K562 (cell line): ENCODE data around the gene PPP2R2D. TPM values are rescaled to one million over a fixed set of nuclear protein-coding genes. Genes with fewer than 3 reads are reported as not detected.

ENCODE experiments used
- ATAC-seq: fragments of 200-7000 bp; cut with Tn5 transposase; 3 replicates; pipeline ENCODE4 v1.9.1; 2020; ENCODE audit warnings: moderate library complexity
- BruUV-seq: library from RNA; stranded (reverse); fragments of 400-500 nt; replicated peaks from 2 replicates; lab custom pipeline; 2021; lab: Mats Ljungman, UMichigan
- CTCF ChIA-PET: fragments of 300-600 bp; formaldehyde crosslinking; extraction: SDS; loops from one replicate; lab custom pipeline; 2021; ENCODE audit warnings: low intra/inter-chr PET ratio; lab: Yijun Ruan, JAX
- POLR2A ChIA-PET: fragments of 300-600, 350-650 bp; sonication (Branson Sonifier 250); formaldehyde crosslinking; extraction: SDS; loops from one replicate; lab custom pipeline; 2021; ENCODE audit warnings: antibody characterized with exemption, inconsistent platforms; lab: Yijun Ruan, JAX
- DNase-seq, 4 experiments: peaks; one replicate each; pipeline versions ENCODE4 v3.0.0 to v3.0.0-alpha.2; 2011 to 2018; ENCODE audit warnings: low spot score in 3 of 4, mixed read lengths in 3 of 4; ENCODE audit errors: extremely low read depth in 1 of 4
- FAIRE-seq: peaks from 2 replicates; lab custom pipeline; 2011; peaks lifted over from hg19 to GRCh38; lab: Jason Lieb, UNC
- H2AFZ ChIP-seq: 2 replicates; pipeline ENCODE4 v1.6.0; 2011; ENCODE audit warnings: low read depth, low read length, control low read depth, inconsistent platforms
- H3K27ac ChIP-seq: fragments of 200-600 bp; 3 replicates; pipeline ENCODE4 v1.8.0; 2011; ENCODE audit warnings: low read depth, mild to moderate bottlenecking, control low read depth, inconsistent platforms, low read length, moderate library complexity, mixed read lengths; ENCODE audit errors: extremely low read depth
- H3K27me3 ChIP-seq, 2 experiments: fragments of 300-600 bp in 1 of 2; 2 replicates in 1 of 2; 3 replicates in 1 of 2; pipeline versions ENCODE4 v1.6.0 to v1.8.0; 2011; ENCODE audit warnings: inconsistent platforms in 2 of 2, low read length in 2 of 2, mild to moderate bottlenecking in 1 of 2, mixed read lengths in 1 of 2, moderate library complexity in 1 of 2; ENCODE audit not compliant: control insufficient read depth in 2 of 2, insufficient read depth in 2 of 2
- H3K36me3 ChIP-seq: fragments of 300-600 bp; 3 replicates; pipeline ENCODE4 v1.8.0; 2011; ENCODE audit warnings: mild to moderate bottlenecking, low read length, inconsistent platforms; ENCODE audit not compliant: control insufficient read depth, insufficient read depth
- H3K4me1 ChIP-seq, 2 experiments: fragments of 200-600 bp in 1 of 2; replicated peaks in 1 of 2; 2 replicates in 1 of 2; 3 replicates in 1 of 2; pipeline versions ENCODE4 v1.5.1 to v1.8.0; 2011; ENCODE audit warnings: inconsistent platforms in 2 of 2, low read length in 2 of 2, mild to moderate bottlenecking in 1 of 2, mixed read lengths in 1 of 2, moderate library complexity in 1 of 2; ENCODE audit not compliant: control insufficient read depth in 2 of 2, insufficient read depth in 2 of 2
- H3K4me2 ChIP-seq: 2 replicates; pipeline ENCODE4 v1.6.1; 2011; ENCODE audit warnings: low read length, control low read depth, inconsistent platforms, mixed read lengths; ENCODE audit not compliant: insufficient read depth
- H3K4me3 ChIP-seq: fragments of 200-600 bp; sonication (generic), shearing (Covaris generic); 2 replicates; pipeline ENCODE4 v1.5.1; 2016; ENCODE audit warnings: control low read depth, inconsistent platforms
- H3K79me2 ChIP-seq: fragments of 200-600 bp; 3 replicates; pipeline ENCODE4 v1.8.0; 2011; ENCODE audit warnings: low read length, inconsistent platforms; ENCODE audit not compliant: control insufficient read depth, insufficient read depth
- H3K9ac ChIP-seq, 2 experiments: 2 replicates each; pipeline versions ENCODE4 v1.6.0 to v1.6.1; 2011; ENCODE audit warnings: low read depth in 2 of 2, low read length in 2 of 2, control low read depth in 1 of 2, inconsistent platforms in 1 of 2, mild to moderate bottlenecking in 1 of 2, mixed read lengths in 1 of 2; ENCODE audit not compliant: insufficient read depth in 1 of 2
- H3K9me1 ChIP-seq: one replicate; pipeline ENCODE4 v1.6.0; 2011; ENCODE audit warnings: inconsistent platforms, mild to moderate bottlenecking, low read length, moderate library complexity; ENCODE audit not compliant: control insufficient read depth, insufficient read depth
- H3K9me3 ChIP-seq: replicated peaks from 2 replicates; pipeline ENCODE4 v1.5.1; 2011; ENCODE audit warnings: low read depth, low read length, inconsistent platforms; ENCODE audit not compliant: control insufficient read depth, insufficient read depth
- H4K20me1 ChIP-seq: replicated peaks from 2 replicates; pipeline ENCODE4 v1.6.1; 2011; ENCODE audit warnings: low read length, inconsistent platforms, mixed read lengths; ENCODE audit not compliant: control insufficient read depth, insufficient read depth
- ARID1B ChIP-seq: fragments of 450-650 bp; IDR thresholded peaks from 2 replicates; pipeline ENCODE4 v1.6.1; 2016; ENCODE audit warnings: antibody characterized with exemption, mild to moderate bottlenecking, inconsistent platforms
- ASH1L ChIP-seq: fragments of 450-650 bp; IDR thresholded peaks from 2 replicates; pipeline ENCODE4 v1.6.1; 2018; ENCODE audit warnings: borderline replicate concordance, mild to moderate bottlenecking, low read depth; ENCODE audit not compliant: partially characterized antibody
- ATF3 ChIP-seq, 2 experiments: fragments of 450-650 bp in 1 of 2; sonication (generic) in 1 of 2; formaldehyde crosslinking in 1 of 2; IDR thresholded peaks in 1 of 2; conservative IDR thresholded peaks in 1 of 2; 2 replicates each; pipeline versions ENCODE4 v1.6.1 to v1.8.1; 2016 to 2023; ENCODE audit warnings: mild to moderate bottlenecking in 2 of 2, moderate library complexity in 2 of 2, inconsistent platforms in 1 of 2, missing genetic modification reagents in 1 of 2
- CEBPB ChIP-seq: fragments of 450-650 bp; IDR thresholded peaks from 2 replicates; pipeline ENCODE4 v1.6.1; 2016; ENCODE audit warnings: missing genetic modification characterization, missing compliant biosample characterization
- HNRNPUL1 ChIP-seq: fragments of 200-400 bp; formaldehyde crosslinking; IDR thresholded peaks from 2 replicates; pipeline ENCODE4 v1.6.1; 2017; ENCODE audit warnings: low read length
- JUND ChIP-seq, 2 experiments: IDR thresholded peaks; 2 replicates in 1 of 2; 3 replicates in 1 of 2; pipeline ENCODE4 v1.6.1; 2011; ENCODE audit warnings: borderline replicate concordance in 2 of 2, low read depth in 2 of 2, low read length in 2 of 2, improper control_type of control experiment in 1 of 2, missing biosample characterization in 1 of 2, missing genetic modification characterization in 1 of 2, missing genetic modification reagents in 1 of 2
- L3MBTL2 ChIP-seq: fragments of 450-650 bp; IDR thresholded peaks from 2 replicates; pipeline ENCODE4 v1.6.1; 2016; ENCODE audit warnings: mild to moderate bottlenecking, moderate library complexity
- RBBP5 ChIP-seq: fragments of 200-600 bp; sonication (generic); IDR thresholded peaks from 2 replicates; pipeline ENCODE4 v1.6.1; 2012; ENCODE audit warnings: borderline replicate concordance, mild to moderate bottlenecking, low read length, control low read depth, inconsistent platforms; ENCODE audit not compliant: insufficient read depth, poor library complexity, severe bottlenecking
- RBFOX2 ChIP-seq: fragments of 200-400 bp; formaldehyde crosslinking; IDR thresholded peaks from 2 replicates; pipeline ENCODE4 v1.6.1; 2017; ENCODE audit warnings: low read depth, mild to moderate bottlenecking, low read length, moderate library complexity
- SAP30 ChIP-seq: fragments of 200-600 bp; sonication (generic); IDR thresholded peaks from 2 replicates; pipeline ENCODE4 v1.6.1; 2012; ENCODE audit warnings: borderline replicate concordance, low read depth, mild to moderate bottlenecking, moderate library complexity, low read length, control low read depth, inconsistent platforms; ENCODE audit not compliant: insufficient read depth, poor library complexity, severe bottlenecking
- SMAD4 ChIP-seq: fragments of 250-450 bp; sonication (Bioruptor Pico); conservative IDR thresholded peaks from 2 replicates; pipeline ENCODE4 v1.8.0; 2021; ENCODE audit warnings: inconsistent platforms, mild to moderate bottlenecking, moderate library complexity
- SNAPC5 ChIP-seq: fragments of 250-450 bp; sonication (Bioruptor Pico); IDR thresholded peaks from 2 replicates; pipeline ENCODE4 v1.8.0; 2021; ENCODE audit warnings: moderate library complexity, mild to moderate bottlenecking, inconsistent platforms
- ZNF23 ChIP-seq: fragments of 250-450 bp; sonication (Bioruptor Pico); IDR thresholded peaks from 2 replicates; pipeline ENCODE4 v1.4.0; 2020; ENCODE audit warnings: mild to moderate bottlenecking
- ZNF592 ChIP-seq: fragments of 450-650 bp; IDR thresholded peaks from 2 replicates; pipeline ENCODE4 v1.6.1; 2017; ENCODE audit warnings: antibody characterized with exemption, mild to moderate bottlenecking
- WGBS: fragments of 100-300 bp; shearing (Covaris generic); methylation state at CpG from one replicate; pipeline ENCODE4 v1.1.6; 2016; ENCODE audit warnings: low coverage, mixed read lengths; ENCODE audit not compliant: insufficient coverage; ENCODE audit errors: missing lambda C conversion rate; 5-methylcytosine and 5-hydroxymethylcytosine counted together
- in situ Hi-C: fragments of 300-500 bp; cut with MboI; formaldehyde crosslinking; loops from 4 replicates; pipeline ENCODE4 v1.15.0; 2018; ENCODE audit warnings: inconsistent platforms, mixed read lengths
- intact Hi-C: fragments of 100-400 bp; cut with micrococcal nuclease; formaldehyde crosslinking; loops from 2 replicates; pipeline ENCODE4 v1.14.2; 2022
- polyA plus RNA-seq, 8 experiments: library from polyadenylated mRNA; depleted of rRNA in 4 of 8; stranded (reverse) in 5 of 8; unstranded in 3 of 8; fragments of >200 nt; fragmentation: Nextera tagmentation in 2 of 8; fragmentation: Illumina TruSeq in 1 of 8; extraction: Ambion mirVana in 2 of 8; extraction: Trizol in 1 of 8; gene quantifications; 2 replicates each; pipeline versions ENCODE4 v1.2.1 to v1.2.3, GENCODE V29; 2011 to 2014; ENCODE audit warnings: inconsistent platforms in 1 of 8, missing spikeins in 1 of 8
- total RNA-seq, 7 experiments: library from RNA; depleted of rRNA in 6 of 7; stranded (reverse); fragments of >200 nt in 6 of 7; fragmentation: Illumina TruSeq in 2 of 7; extraction: Trizol in 2 of 7; gene quantifications; 2 replicates each; pipeline versions ENCODE4 v1.2.1 to v1.2.3, GENCODE V29; 2011 to 2021; ENCODE audit warnings: low replicate concordance in 1 of 7

The PPP2R2D gene
- total and polyA plus RNA-seq, 9 of the 15 experiments (the other 6 are each of a cell fraction or from before 2014, with no cell fraction given) = 1.9 to 37.0 (median 26.8) TPM

GRCh38 chr10:131998845-131999681 is 98.3 kb downstream of the PPP2R2D start:
- intact Hi-C loops = no loop called here
- H3K27ac ChIP-seq = peak overlapping the region; percentile 57
- ATAC-seq = peak; percentile 70
- peak overlapping the region; percentile 51 for H3K4me2 ChIP-seq
- no peak overlapping the region for H3K4me3 ChIP-seq
- ChIA-PET POLR2A (no interaction called here), CTCF (no interaction called here)
- no peaks in the 10 kb centered on the region for H4K20me1 ChIP-seq
- H3K9me3 ChIP-seq = no peaks in the 10 kb centered on the region
- FAIRE-seq = peak; percentile 75
- H3K9me1 ChIP-seq = peaks cover 3% of the 10 kb centered on the region
- BruUV-seq = no TSS peak
- in situ Hi-C loops = no loop called here
- no peaks in the 10 kb centered on the region for H3K36me3 ChIP-seq
- H3K27me3 ChIP-seq = no peaks in the 10 kb centered on the region
- peak overlapping the region; percentile 47 to 80 for H3K9ac ChIP-seq
- DNase-seq = peak; percentile 23 to 55 (median 39)
- H3K4me1 ChIP-seq = peaks cover 20 to 24% of the 10 kb centered on the region in 2 experiments; a peak in 4 of 5 replicates
- peak overlapping the region; percentile 89 for H2AFZ ChIP-seq
- WGBS = 33% methylated on average over 12 of the region's 18 CpGs
- no peaks in the 10 kb centered on the region for H3K79me2 ChIP-seq
- TF ChIP-seq RBBP5 (no peak), JUND (IDR thresholded peaks at IDR 0.05; ENCODE audit: borderline replicate concordance, low read depth, low read length) (peak; percentile 37; the same call in 1 of the 2 replicates), JUND (tag; IDR thresholded peaks at IDR 0.05; ENCODE audit: borderline replicate concordance, low read depth, low read length) (no peak), SMAD4 (CRISPR knock-in tag) (0 out of 2 replicates have a peak, but pooled peaks have one; percentile 17), ZNF592 (peak; percentile 74), ASH1L (no peak), RBFOX2 (peak; percentile 49; the same call in 1 of the 2 replicates), SAP30 (no peak), ZNF23 (no peak), HNRNPUL1 (no peak), ATF3 (IDR thresholded peaks at IDR 0.05) (peak; percentile 73), ATF3 (CRISPR knock-in tag; conservative IDR thresholded peaks at IDR 0.05) (no peak), SNAPC5 (CRISPR knock-in tag) (no peak), CEBPB (tag) (peak; percentile 58), L3MBTL2 (peak; percentile 48; the same call in 1 of the 2 replicates), ARID1B (peak; percentile 30; the same call in 1 of the 2 replicates)
